ENCODE results near the gene ELFN1.

GRCh38 chr7:1637155-1637554 is 32.9 kb upstream of the ELFN1 start:
- TF ChIP-seq CTCF (conservative IDR thresholded peaks at IDR 0.05; ENCODE audit: low read depth, low read length) (no peak), EZH2 (IDR thresholded peaks at IDR 0.05; ENCODE audit: low read length, unreplicated experiment) (no peak)
